ENCODE results near the gene MFSD6.
"Not testable (repeated sequence)": the region's sequence is repeated elsewhere in the genome, so short reads cannot be mapped to it uniquely, and the experiment has no call there.

Gene MFSD6

DNA sequence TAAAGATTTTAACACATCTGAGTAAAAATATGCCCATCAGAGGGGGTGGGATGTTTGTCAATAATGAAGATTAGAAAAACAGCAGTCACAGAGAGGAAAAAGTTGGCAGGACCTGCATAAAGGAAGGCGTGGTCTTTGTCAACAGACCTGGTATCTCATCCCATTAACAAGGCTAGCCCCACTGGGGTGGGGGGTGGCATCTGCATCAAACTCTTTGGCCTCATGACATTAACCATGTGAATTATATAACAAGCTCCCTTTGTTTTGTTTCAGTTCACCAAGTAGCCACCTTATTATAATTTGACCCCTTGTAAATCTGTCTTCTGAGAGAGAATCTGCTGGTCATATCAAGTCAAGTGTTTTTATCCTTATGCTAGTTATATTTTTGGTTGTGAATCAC is 97.5 kb downstream of the MFSD6 start:
- H3K4me3 ChIP-seq (ENCODE audit: low read length): no peak overlapping the region
- DNase-seq (ENCODE audit: low read depth): no peak
- TF ChIP-seq, protein P1, sequence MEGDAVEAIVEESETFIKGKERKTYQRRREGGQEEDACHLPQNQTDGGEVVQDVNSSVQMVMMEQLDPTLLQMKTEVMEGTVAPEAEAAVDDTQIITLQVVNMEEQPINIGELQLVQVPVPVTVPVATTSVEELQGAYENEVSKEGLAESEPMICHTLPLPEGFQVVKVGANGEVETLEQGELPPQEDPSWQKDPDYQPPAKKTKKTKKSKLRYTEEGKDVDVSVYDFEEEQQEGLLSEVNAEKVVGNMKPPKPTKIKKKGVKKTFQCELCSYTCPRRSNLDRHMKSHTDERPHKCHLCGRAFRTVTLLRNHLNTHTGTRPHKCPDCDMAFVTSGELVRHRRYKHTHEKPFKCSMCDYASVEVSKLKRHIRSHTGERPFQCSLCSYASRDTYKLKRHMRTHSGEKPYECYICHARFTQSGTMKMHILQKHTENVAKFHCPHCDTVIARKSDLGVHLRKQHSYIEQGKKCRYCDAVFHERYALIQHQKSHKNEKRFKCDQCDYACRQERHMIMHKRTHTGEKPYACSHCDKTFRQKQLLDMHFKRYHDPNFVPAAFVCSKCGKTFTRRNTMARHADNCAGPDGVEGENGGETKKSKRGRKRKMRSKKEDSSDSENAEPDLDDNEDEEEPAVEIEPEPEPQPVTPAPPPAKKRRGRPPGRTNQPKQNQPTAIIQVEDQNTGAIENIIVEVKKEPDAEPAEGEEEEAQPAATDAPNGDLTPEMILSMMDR (IDR thresholded peaks at IDR 0.05; ENCODE audit: insufficient read depth, low read depth, low read length, missing control alignments): no peak

- TF ChIP-seq, protein P1 (IDR thresholded peaks at IDR 0.05; ENCODE audit: insufficient read depth, low read depth, low read length, missing control alignments): no peak
- H3K4me3 ChIP-seq (ENCODE audit: low read length): no peak overlapping the region
- no peak for DNase-seq (ENCODE audit: low read depth)
Measured at GRCh38 chr2:190506666-190507065, 98.5 kb downstream of the MFSD6 start.

- DNase-seq (ENCODE audit: low read depth): no peak
- H3K4me3 ChIP-seq (ENCODE audit: low read length): no peak overlapping the region
- TF ChIP-seq, protein P1 (IDR thresholded peaks at IDR 0.05; ENCODE audit: insufficient read depth, low read depth, low read length, missing control alignments): no peak
Measured at GRCh38 chr2:190507135-190507534, 99.0 kb downstream of the MFSD6 start.

DNA sequence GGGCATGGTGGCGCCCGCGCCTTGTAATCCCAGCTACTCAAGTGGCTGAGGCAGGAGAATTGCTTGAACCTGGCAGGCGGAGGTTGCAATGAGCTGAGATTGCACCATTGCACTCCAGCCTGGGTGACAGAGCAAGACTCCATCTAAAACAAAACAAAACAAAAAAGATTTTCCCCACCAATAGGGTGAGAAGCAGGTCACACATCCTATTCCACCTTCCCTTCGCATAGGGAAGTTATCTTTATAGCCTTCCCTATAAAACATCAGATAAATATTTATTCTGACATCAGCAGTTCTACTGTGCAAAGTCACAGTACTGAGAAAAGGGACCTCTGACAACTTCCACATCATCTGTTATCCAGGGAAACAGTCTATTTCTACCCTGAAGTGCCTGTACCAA is 101.7 kb downstream of the MFSD6 start:
- DNase-seq (ENCODE audit: low read depth); H3K4me3 ChIP-seq (ENCODE audit: low read length): not testable (repeated sequence)

- DNase-seq (ENCODE audit: low read depth): peak; percentile 26
- no peak overlapping the region for H3K4me3 ChIP-seq (ENCODE audit: low read length)
- TF ChIP-seq, protein P1 (IDR thresholded peaks at IDR 0.05; ENCODE audit: insufficient read depth, low read depth, low read length, missing control alignments): peak; percentile 50
Measured at GRCh38 chr2:190511104-190511503, 102.9 kb downstream of the MFSD6 start.

DNA sequence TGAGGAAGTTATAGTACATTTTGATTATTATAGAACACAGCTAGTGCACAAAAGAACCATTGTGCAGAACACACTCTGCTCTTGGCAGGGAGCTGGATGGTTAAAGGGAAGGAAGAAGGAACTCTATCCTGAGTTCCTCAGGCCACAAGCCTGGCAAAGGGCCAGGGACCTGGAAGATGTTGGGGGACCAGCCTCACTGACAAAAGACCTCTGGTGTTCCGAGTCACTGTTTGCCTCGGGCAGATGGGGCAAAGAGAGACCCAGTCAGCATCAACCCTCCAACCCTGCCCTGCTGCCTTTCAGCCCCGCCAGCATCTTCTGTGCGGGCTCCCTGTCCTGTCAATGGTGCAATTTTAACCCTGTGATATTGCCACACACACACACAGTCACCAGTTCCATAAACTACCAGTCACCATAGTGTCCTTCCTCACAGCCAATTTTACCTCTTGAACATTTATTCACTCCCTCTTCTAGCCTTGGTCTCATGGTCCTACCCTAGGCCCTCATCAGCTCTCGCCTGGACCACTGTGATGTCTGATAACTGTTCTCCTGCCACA is 104.5 kb downstream of the MFSD6 start:
- no peak overlapping the region for H3K4me3 ChIP-seq (ENCODE audit: low read length)
- DNase-seq (ENCODE audit: low read depth): no peak
- TF ChIP-seq, protein P1 (IDR thresholded peaks at IDR 0.05; ENCODE audit: insufficient read depth, low read depth, low read length, missing control alignments): no peak

- no peak for DNase-seq (ENCODE audit: low read depth)
- no peak overlapping the region for H3K4me3 ChIP-seq (ENCODE audit: low read length)
- TF ChIP-seq, protein P1 (IDR thresholded peaks at IDR 0.05; ENCODE audit: insufficient read depth, low read depth, low read length, missing control alignments): no peak
Measured at GRCh38 chr2:190513877-190514276, 105.7 kb downstream of the MFSD6 start.

Data from epithelial cell of esophagus (primary cell).